Measurements from ENCODE around the gene SOX9. TPM values are rescaled to one million over a fixed set of nuclear protein-coding genes. Genes with fewer than 3 reads are reported as not detected.
"Not testable (repeated sequence)": the region's sequence is repeated elsewhere in the genome, so short reads cannot be mapped to it uniquely, and the experiment has no call there.

SOX9 gene
- total RNA-seq, 4 donors from 2014 or later = 22.4 to 94.8 (median 40.8) TPM

DNA sequence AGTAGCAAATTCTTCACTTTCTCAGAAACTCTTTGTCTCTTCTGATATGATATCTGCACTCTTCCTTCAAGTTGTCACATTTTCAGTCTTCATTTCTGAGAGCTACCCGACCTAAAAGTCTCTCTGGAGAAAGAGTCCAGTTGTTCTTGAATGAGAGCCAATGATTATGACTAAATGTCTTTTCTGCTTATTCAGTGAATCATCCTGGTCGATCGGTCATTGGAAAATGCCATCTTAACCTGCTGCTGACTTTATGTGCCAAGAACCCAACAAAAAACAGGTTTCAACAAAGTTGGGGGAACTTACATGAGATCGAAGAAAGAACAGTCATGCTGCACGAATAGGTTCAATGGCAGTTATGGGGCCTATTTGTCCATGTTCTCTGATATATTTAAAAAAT lies 15.9 kb downstream of the SOX9 start:
- intact Hi-C loops (cut with DNase I; ENCODE audit: low total_unique reads) = no loop called here
- H3K4me3 ChIP-seq (ENCODE audit: low read depth, poor library complexity, severe bottlenecking) = no peak overlapping the region
- 52 to 70% methylated on average over 5 of the region's 5 CpGs for WGBS, 2 donors
- no peak for DNase-seq (ENCODE audit: low spot score in 2 of 2)
- no peak for TF ChIP-seq CTCF (IDR thresholded peaks at IDR 0.05)
- no peak for TF ChIP-seq POLR2A (IDR thresholded peaks at IDR 0.05)

DNA sequence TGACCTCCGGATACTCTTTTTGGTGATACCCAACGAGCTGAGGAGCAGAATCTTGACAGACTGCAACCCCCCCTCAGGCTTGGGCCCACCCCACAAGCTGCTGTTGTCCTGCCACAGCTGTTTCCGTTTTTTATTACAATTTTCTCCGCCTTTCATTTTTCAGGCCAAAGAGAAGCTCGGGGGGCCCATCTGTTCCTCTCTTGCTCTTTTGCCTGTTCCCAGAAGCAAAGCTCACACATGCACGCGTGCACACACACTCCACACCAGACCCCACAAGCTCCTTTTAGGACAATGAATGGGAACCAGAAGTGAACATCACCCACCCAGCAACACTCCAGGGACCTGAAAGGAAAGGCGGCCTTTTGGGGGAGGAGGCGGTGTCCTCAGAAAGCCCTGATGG lies 16.3 kb downstream of the SOX9 start:
- H3K4me3 ChIP-seq (ENCODE audit: low read depth, poor library complexity, severe bottlenecking) = no peak overlapping the region
- DNase-seq (ENCODE audit: low spot score in 2 of 2) = no peak
- TF ChIP-seq POLR2A (IDR thresholded peaks at IDR 0.05) = no peak
- TF ChIP-seq CTCF (IDR thresholded peaks at IDR 0.05) = no peak
- WGBS, 2 donors = 78 to 85% methylated on average over 9 of the region's 9 CpGs
- intact Hi-C loops (cut with DNase I; ENCODE audit: low total_unique reads) = no loop called here

DNA sequence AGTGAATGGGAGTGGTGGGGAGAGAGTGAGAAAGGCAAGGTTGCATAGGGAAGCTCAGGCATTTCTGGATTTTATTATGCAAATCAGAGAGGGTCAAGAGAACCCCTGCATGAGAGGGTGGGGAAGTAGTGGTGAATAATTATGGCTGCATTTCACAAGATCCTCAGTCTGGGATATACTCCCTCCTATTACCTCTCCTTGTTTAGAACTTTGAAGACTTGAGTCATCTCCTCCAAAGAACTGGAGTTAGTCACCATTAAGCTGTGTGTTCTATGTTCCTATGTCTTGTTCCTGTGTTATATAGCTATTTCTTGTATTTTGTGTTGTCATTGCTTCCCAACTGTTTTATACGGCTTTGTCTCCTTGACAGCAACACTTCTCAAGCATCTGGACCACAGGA lies 18.4 kb downstream of the SOX9 start:
- intact Hi-C loops (cut with DNase I; ENCODE audit: low total_unique reads) = no loop called here
- H3K4me3 ChIP-seq (ENCODE audit: low read depth, poor library complexity, severe bottlenecking) = no peak overlapping the region
- TF ChIP-seq CTCF (IDR thresholded peaks at IDR 0.05) (no peak), POLR2A (IDR thresholded peaks at IDR 0.05) (no peak)
- no peak for DNase-seq (ENCODE audit: low spot score in 2 of 2)
- WGBS, 2 donors = 77 to 94% methylated on average over 1 of the region's 1 CpG

GRCh38 chr17:72141336-72141735 lies 20.5 kb downstream of the SOX9 start:
- intact Hi-C loops (cut with DNase I; ENCODE audit: low total_unique reads) = no loop called here
- no peak overlapping the region for H3K4me3 ChIP-seq (ENCODE audit: low read depth, poor library complexity, severe bottlenecking)
- 88 to 90% methylated on average over 7 of the region's 7 CpGs for WGBS, 2 donors
- TF ChIP-seq POLR2A (IDR thresholded peaks at IDR 0.05) (no peak), CTCF (IDR thresholded peaks at IDR 0.05) (no peak)
- no peak for DNase-seq (ENCODE audit: low spot score in 2 of 2)

DNA sequence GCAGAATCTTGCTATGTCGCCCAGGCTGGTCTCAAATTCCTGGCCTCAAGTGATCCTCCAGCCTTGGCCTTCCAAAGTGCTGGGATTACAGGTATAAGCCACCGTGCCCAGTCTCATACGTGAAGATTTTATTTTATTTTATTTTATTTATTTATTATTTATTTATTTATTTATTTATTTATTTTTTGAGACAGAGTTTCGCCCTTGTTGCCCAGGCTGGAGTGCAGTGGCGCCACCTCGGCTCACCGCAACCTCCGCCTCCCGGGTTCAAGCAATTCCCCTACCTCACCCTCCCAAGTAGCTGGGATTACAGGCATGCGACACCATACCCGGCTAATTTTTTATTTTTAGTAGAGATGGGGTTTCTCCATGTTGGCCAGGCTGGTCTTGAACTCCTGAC lies 21.3 kb downstream of the SOX9 start:
- DNase-seq (ENCODE audit: low spot score in 2 of 2); intact Hi-C loops (cut with DNase I; ENCODE audit: low total_unique reads); H3K4me3 ChIP-seq (ENCODE audit: low read depth, poor library complexity, severe bottlenecking): not testable (repeated sequence)
- WGBS, 2 donors = 92 to 95% methylated on average over 11 of the region's 11 CpGs

GRCh38 chr17:72142614-72143013 lies 21.8 kb downstream of the SOX9 start:
- 88 to 90% methylated on average over 2 of the region's 2 CpGs for WGBS, 2 donors
- intact Hi-C loops (cut with DNase I; ENCODE audit: low total_unique reads) = no loop called here
- no peak for TF ChIP-seq CTCF (IDR thresholded peaks at IDR 0.05)
- DNase-seq (ENCODE audit: low spot score in 2 of 2) = no peak
- no peak overlapping the region for H3K4me3 ChIP-seq (ENCODE audit: low read depth, poor library complexity, severe bottlenecking)

Data from lower leg skin (tissue), 4 donors.